ENCODE results near the gene PCNX1. TPM values are rescaled to one million over a fixed set of nuclear protein-coding genes. Genes with fewer than 3 reads are reported as not detected.
"Not testable (repeated sequence)": the region's sequence is repeated elsewhere in the genome, so short reads cannot be mapped to it uniquely, and the experiment has no call there.

PCNX1 gene
- total and polyA plus RNA-seq, 4 donors = 5.2 to 103 (median 37.9) TPM

DNA sequence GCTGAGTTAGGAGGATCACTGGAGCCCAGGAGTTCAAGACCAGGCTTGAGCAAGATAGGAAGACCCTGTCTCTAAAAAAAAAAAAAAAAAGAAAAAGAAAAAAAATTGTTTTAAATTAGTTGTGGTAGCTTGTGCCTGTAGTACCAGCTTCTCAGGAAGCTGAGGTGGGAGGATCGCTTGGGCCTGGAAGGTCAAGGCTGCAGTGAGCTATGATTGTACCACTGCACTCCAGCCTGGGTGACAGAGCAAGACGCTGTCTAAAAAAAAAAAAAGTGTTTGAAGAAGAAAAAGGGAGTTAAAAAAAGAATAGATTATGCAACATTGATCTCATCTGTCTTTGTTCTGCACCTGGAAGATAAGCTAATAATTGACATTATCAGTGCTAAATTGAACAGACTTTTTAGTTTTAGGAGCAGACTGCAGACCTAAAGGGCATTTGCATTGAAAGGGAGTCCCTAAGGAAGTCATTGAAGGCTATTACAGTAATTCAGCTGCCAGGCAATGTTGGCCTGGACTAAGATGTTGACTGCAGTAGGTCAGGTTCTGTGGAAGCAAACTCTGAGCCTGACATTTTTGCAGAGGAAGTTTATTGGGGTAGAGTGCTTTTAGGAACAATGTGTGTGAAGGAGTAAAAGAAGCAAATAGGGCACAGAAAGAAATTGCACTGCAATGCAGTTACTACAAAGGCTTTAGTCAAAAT is 215.8 kb downstream of the PCNX1 start:
- TF ChIP-seq, protein P1, sequence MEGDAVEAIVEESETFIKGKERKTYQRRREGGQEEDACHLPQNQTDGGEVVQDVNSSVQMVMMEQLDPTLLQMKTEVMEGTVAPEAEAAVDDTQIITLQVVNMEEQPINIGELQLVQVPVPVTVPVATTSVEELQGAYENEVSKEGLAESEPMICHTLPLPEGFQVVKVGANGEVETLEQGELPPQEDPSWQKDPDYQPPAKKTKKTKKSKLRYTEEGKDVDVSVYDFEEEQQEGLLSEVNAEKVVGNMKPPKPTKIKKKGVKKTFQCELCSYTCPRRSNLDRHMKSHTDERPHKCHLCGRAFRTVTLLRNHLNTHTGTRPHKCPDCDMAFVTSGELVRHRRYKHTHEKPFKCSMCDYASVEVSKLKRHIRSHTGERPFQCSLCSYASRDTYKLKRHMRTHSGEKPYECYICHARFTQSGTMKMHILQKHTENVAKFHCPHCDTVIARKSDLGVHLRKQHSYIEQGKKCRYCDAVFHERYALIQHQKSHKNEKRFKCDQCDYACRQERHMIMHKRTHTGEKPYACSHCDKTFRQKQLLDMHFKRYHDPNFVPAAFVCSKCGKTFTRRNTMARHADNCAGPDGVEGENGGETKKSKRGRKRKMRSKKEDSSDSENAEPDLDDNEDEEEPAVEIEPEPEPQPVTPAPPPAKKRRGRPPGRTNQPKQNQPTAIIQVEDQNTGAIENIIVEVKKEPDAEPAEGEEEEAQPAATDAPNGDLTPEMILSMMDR (IDR thresholded peaks at IDR 0.05; ENCODE audit: control extremely low read depth, extremely low read depth) = no peak

DNA sequence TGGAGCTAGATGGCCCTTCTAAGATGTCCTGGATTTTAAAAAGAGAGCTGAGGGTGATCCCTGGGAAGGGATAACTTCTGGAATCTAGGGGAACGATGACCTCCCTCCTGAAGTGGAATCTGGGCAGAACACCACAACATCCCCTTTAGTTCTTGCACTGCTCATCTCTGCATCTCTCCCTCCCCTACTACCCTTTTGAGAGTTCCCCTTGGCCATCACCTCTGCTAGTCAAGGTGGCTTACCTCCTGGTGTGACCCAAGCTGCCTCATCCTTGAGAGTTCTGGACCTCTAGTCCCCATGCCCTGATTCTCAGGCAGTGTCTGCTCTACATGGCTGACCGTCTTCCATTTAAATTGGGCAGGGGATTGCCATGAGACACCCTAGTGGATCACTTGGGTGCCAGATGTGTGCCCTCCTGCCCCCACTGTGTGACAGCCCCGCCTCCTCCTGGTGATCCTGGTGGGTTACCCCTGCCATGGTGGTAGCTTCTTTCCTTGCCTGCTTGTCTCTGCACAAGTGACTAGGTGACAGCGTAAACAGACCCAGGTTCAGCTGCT is 216.4 kb downstream of the PCNX1 start:
- H3K27me3 ChIP-seq (ENCODE audit: control insufficient read depth in 3 of 3, insufficient read depth in 3 of 3, low read length in 2 of 3) = no peaks in the 10 kb centered on the region
- H3K9me3 ChIP-seq (ENCODE audit: control insufficient read depth in 4 of 4, insufficient read depth in 3 of 4, low read length in 3 of 4) = no peaks in the 10 kb centered on the region
- TF ChIP-seq, protein P1 (IDR thresholded peaks at IDR 0.05; ENCODE audit: control extremely low read depth, extremely low read depth) = no peak
- H3K9ac ChIP-seq (ENCODE audit: insufficient read depth in 1 of 2, low read length in 2 of 2) = no peak overlapping the region
- ATAC-seq (ENCODE audit: insufficient read depth, low FRiP score) (no peak), DNase-seq (no peak)
- no peaks in the 10 kb centered on the region for H3K4me1 ChIP-seq (ENCODE audit: control insufficient read depth in 5 of 5, insufficient read depth in 5 of 5, low read length in 5 of 5)
- 97 to 98% methylated on average over 4 of the region's 4 CpGs for WGBS, 2 donors
- no peak overlapping the region for H3K27ac ChIP-seq (ENCODE audit: low read depth in 1 of 2, low read length in 1 of 2)
- no peaks in the 10 kb centered on the region for H3K36me3 ChIP-seq (ENCODE audit: control insufficient read depth in 4 of 4, insufficient read depth in 4 of 4, low read length in 4 of 4)
- no peak overlapping the region for H3K4me3 ChIP-seq

More for the DNA sequence above, 215.8 kb downstream of the PCNX1 start:
- DNase-seq (no peak), ATAC-seq (ENCODE audit: insufficient read depth, low FRiP score) (no peak)
- WGBS, 2 donors = 79 to 87% methylated on average over 2 of the region's 2 CpGs
- H3K9me3 ChIP-seq (ENCODE audit: control insufficient read depth in 4 of 4, insufficient read depth in 3 of 4, low read length in 3 of 4) = no peaks in the 10 kb centered on the region
- no peaks in the 10 kb centered on the region for H3K27me3 ChIP-seq (ENCODE audit: control insufficient read depth in 3 of 3, insufficient read depth in 3 of 3, low read length in 2 of 3)
- H3K4me1 ChIP-seq (ENCODE audit: control insufficient read depth in 5 of 5, insufficient read depth in 5 of 5, low read length in 5 of 5) = no peaks in the 10 kb centered on the region
- no peak overlapping the region for H3K9ac ChIP-seq (ENCODE audit: insufficient read depth in 1 of 2, low read length in 2 of 2)
- peaks cover 0 to 4% (median 0%) of the 10 kb centered on the region in 4 donors for H3K36me3 ChIP-seq (ENCODE audit: control insufficient read depth in 4 of 4, insufficient read depth in 4 of 4, low read length in 4 of 4)
- H3K4me3 ChIP-seq = no peak overlapping the region
- no peak overlapping the region for H3K27ac ChIP-seq (ENCODE audit: low read depth in 1 of 2, low read length in 1 of 2)

DNA sequence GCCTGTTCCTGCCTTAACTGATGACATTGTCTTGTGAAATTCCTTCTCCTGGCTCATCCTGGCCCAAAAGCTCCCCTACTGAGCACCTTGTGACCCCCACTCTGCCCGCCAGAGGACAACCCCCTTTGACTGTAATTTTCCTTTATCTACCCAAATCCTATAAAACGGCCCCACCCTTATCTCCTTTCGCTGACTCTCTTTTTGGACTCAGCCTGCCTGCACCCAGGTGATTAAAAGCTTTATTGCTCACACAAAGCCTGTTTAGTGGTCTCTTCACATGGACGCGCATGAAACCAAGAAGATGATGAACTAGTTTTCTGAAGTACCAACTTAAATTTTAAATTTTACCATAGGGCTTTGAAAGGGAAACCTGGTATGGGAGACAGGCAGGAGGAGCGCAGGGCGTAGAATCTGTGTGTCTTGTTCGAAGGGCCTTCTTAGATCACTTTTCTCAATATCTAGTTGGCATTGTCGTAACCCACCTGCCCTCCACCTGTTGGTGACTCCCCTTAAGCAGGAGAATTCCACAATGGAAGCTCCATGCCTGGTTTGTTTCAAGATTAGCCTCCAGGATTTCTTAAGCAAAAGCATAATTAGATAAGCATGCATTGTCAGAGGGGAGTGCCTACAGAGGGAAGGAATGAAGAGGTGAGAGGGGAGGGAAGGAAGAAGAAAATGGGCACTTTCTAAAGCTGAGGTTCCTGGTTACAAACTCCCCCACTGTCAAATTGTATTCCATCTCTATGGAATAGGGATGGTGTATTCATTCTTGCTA is 222.6 kb downstream of the PCNX1 start:
- not testable (repeated sequence) for DNase-seq; H3K9ac ChIP-seq (ENCODE audit: insufficient read depth in 1 of 2, low read length in 2 of 2); ATAC-seq (ENCODE audit: insufficient read depth, low FRiP score); H3K4me3 ChIP-seq; H3K27me3 ChIP-seq (ENCODE audit: control insufficient read depth in 3 of 3, insufficient read depth in 3 of 3, low read length in 2 of 3); H3K9me3 ChIP-seq (ENCODE audit: control insufficient read depth in 4 of 4, insufficient read depth in 3 of 4, low read length in 3 of 4); H3K27ac ChIP-seq (ENCODE audit: low read depth in 1 of 2, low read length in 1 of 2); H3K36me3 ChIP-seq (ENCODE audit: control insufficient read depth in 4 of 4, insufficient read depth in 4 of 4, low read length in 4 of 4); H3K4me1 ChIP-seq (ENCODE audit: control insufficient read depth in 5 of 5, insufficient read depth in 5 of 5, low read length in 5 of 5)
- 94 to 98% methylated on average over 9 of the region's 9 CpGs for WGBS, 2 donors
